T47D (cell line): Measurements from ENCODE around the gene MORN4.

Experiments
- DNase-seq, 2 experiments: peaks; one replicate each; pipeline versions ENCODE4 v3.0.0 to v3.0.0-alpha.2; 2011 to 2012; ENCODE audit warnings: low read depth in 1 of 2, low spot score in 1 of 2
- JUND ChIP-seq: IDR thresholded peaks from 2 replicates; pipeline ENCODE4 v1.6.1; 2012; ENCODE audit warnings: low read depth
- in situ Hi-C: cut with HindIII; loops from 2 replicates; pipeline ENCODE4 v1.10.0; 2016; ENCODE audit warnings: low sequenced_read_pairs, low pct_unique_long_range_greater_than_20kb

MORN4 gene

DNA sequence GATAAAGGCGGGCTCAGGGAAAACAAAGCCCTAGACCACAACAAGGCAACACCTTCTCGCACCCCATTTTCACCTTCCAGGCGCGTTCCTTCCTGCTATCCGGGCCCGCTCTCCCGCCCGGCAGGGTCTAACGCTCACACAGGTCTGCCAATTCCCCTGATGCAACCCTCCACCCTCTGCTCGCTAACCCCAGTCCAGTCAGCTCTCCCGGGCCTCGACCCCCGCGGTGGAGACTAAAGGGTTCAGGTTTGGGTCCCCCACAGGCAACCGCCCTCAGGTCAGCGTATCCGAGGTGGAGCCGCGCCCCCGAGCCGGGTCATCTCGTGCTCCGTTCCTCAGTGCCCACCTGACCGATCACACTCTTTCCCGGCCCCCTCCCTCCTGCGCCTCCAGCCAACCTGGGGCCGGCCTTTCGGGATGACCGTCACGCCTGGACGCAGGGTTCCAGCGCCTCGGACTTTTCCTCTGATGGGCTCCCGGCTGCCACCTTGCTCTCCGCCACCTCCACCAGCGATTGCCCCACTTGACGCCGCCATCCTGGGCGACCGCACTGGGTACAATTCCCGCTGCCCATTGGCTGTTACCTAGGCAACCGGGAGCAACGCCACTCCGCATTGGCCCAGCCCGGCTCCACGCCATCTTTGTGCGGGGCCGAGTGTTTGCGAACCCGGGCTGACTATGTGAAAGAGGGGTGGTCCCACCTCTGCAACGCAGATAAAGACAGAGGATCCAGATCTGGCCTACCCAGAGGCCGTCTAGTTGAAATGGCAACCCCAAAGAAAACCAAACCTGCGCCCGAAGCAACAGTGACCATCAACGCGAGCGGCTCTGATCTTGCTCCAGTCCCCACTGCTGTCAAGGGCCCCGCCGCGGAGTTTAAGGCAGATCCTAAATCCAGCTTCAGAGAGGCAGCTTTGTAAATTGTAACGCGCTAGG is at the start of gene MORN4:
Gene MORN4 (minus strand): TSS at position 552 of the 936 bp plus-strand sequence. CDS start 13,847 bp downstream, outside the sequence.
- in situ Hi-C loops: no loop called here

DNA sequence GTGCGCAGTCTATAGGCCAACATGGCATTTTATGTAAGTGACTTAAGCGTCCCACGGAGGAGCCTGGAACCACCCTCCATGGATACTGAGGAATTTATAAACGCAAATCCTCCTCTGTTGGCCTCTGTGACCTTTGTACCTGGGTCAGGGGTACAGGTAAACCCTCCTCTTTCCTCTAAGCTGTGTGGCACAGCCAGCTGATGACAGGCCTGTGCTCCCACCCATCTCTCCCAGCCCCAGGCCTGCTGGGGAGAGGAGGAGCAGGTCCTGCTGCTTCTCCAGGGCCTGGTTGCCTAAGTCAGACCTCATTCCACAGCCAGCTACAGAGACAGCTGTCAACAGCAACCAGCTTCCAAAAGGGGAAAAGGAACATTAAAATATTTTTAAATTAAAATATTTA is 48.7 kb upstream of the MORN4 start:
- in situ Hi-C loops: no loop called here

More for the DNA sequence above, at the start of gene MORN4:
- DNase-seq: peak; percentile 90 to 96
- no peak for TF ChIP-seq JUND

DNA sequence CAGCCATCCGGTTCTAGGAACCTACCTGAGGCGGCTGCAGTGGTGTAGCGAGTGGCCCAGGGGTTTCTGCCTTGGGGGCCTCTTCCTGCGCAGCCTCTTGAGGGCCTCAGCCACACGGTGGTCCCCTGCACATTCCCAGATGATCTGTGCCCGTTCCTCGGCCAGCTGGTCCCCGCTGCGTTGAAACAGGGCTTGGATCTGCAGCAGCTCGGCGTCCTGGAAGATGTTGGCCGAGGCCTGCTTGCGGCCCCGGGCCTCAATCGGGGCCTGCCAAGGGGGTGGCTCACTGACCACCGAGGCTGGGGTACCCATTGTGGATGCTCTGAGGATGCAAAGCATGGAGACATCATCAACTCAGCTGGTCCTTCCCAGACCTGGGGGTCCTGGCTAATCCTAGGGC is 46.3 kb upstream of the MORN4 start:
- in situ Hi-C loops: no loop called here
- TF ChIP-seq JUND: no peak
- no peak for DNase-seq

More for the DNA sequence above, 48.7 kb upstream of the MORN4 start:
- TF ChIP-seq JUND: no peak
- peak in 1 of 2 experiments; percentile 17 for DNase-seq

DNA sequence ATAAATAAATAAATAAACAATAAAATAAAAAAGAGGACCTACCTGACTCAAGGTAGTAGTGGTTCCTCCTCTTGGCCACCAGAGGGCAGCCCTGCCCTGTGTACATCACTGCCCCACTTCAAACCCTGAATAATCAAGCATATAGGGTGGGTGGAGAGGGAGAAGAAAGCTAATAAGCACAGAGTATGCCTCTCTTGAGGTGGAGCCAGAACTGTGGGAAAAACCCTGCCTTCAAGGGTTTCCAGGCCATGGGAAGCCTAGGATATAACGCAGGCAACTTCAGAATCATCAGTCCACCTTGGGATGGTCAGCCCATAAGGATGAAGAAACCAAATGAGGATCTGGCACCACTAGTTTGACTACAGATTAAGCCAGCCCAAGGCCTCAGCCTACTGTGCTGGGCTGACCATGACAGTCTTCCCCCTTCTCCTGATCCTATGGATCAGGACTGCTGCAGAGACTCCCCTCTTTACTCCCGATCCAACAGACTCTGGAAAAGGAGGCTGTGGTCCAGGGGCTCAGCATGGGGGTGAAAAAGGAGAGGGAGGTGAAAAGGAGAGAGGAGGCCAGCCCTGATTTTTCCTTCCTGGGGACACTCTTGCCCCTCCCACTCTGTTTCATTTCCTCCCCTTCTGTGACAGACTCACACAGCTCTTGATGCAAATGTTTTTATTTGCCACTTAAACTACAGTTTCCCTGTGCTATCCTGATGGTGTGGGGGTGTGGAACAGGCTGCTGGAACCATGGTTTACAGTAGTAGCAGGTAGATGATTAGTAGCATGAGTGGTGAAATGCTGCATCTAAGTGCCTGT is 43.7 kb upstream of the MORN4 start:
- DNase-seq: peak; percentile 68 to 81
- in situ Hi-C loops: no loop called here

GRCh38 chr10:97675222-97675621 is 41.9 kb upstream of the MORN4 start:
- TF ChIP-seq JUND: no peak
- DNase-seq: no peak
- in situ Hi-C loops: no loop called here

More for the DNA sequence above, 43.7 kb upstream of the MORN4 start:
- TF ChIP-seq JUND: no peak

DNA sequence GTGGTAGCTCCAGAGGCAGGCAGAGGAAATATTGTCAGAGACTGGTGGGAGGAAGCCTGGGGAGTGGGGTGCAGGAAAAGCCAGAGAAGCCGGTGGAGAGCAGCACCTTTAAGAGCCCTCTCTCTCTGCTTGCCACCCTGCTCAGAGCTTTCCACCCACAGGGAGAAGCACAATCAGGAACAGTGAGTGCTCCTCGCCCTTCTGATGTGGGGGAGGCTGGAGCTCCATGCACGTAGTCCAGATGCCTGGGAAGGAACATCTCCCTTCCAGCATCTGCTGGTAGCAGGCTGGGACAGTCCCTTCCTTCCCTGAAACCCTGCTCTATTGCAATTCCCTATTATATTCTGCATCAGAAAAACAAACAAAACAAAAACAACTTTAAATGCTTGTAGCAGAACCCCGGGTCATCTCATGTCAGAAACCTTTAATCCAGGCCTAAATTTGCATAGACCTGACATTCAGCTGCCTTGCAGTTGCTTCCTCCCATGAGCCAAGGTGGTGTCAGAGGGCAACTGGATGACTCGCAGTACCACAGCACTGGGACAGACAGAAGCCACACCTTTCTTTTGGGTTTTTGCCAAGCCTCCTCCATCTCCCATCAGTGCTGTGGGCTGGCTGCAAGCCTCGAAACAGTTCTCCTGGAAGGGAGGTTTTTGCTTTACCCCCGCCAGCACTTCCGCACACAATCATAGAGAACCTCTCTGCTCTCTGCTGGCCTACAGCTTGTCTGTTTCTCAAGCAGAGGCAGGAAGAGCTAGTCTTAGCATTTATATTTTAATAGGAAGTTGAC is 40.6 kb upstream of the MORN4 start:
- no peak for TF ChIP-seq JUND
- in situ Hi-C loops: no loop called here
- DNase-seq: peak in 1 of 2 experiments; percentile 39

DNA sequence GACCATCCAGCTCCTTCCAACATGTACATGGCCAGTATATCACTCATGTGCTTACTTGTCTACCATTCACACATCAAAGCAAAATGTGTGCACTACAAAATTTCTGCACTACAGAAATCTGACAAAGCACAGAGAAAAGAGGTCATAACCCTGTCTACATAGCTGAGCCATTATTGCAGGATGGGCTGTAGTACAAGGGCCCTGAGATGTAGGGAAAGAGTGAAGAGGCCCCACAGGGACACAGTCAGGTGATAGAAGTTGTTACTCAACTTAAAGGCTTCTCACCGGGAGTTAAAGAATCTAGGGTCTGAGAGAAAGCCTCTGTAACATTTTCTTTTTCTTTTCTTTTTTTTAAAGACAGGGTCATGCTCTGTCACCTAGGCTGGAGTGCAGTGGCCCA is 36.3 kb upstream of the MORN4 start:
- TF ChIP-seq JUND: no peak
- in situ Hi-C loops: no loop called here

GRCh38 chr10:97667463-97667862 is 34.2 kb upstream of the MORN4 start:
- in situ Hi-C loops: no loop called here

More for the DNA sequence above, 36.3 kb upstream of the MORN4 start:
- no peak for DNase-seq

DNA sequence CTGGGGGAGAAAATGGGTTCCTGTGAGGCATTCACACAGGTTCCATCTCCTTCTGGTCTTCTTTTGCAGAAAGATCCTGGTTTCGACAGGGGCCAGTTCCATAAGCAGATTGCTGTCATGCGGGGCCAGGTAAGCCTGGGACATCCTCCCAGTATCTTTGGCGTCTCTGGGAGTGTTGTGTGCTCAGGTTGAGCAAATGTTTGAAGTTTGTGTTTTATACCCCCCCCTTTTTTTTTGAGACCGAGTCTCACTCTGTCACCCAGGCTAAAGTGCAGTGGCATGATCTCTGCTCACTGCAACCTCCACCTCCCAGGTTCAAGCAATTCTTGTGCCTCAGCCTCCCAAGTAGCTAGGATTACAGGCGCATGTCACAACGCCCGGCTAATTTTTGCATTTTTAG is 33.7 kb upstream of the MORN4 start:
- in situ Hi-C loops: no loop called here
- DNase-seq: no peak
- TF ChIP-seq JUND: no peak

More at GRCh38 chr10:97667463-97667862, 34.2 kb upstream of the MORN4 start:
- no peak for DNase-seq
- no peak for TF ChIP-seq JUND

GRCh38 chr10:97664282-97664850 is 31.1 kb upstream of the MORN4 start:
- no peak for DNase-seq
- no peak for TF ChIP-seq JUND
- in situ Hi-C loops: no loop called here

DNA sequence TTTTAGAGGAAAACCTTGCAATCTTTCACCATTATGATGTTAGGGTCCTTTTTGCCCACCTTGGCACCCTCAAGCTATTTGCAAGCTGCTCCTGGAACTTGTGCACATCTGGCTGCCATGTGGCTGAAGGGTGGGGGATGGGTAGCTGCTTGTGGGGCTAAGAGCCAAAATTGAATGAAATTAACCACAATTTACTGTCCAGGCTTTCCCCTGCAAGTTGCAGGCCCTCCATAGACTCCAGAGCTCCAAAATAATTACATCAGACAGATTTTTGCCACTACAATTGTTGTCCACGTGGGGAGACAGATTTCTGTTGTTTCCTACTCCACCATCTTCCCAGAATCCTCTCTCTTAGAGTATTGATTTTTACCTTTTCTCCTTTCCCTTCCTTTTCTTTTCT is 26.3 kb upstream of the MORN4 start:
- TF ChIP-seq JUND: no peak
- DNase-seq: no peak
- in situ Hi-C loops: no loop called here

GRCh38 chr10:97656777-97657176 is 23.5 kb upstream of the MORN4 start:
- in situ Hi-C loops: no loop called here
- no peak for TF ChIP-seq JUND
- DNase-seq: no peak
